HepG2 (cell line): Measurements from ENCODE around the gene UCK2. TPM values are rescaled to one million over a fixed set of nuclear protein-coding genes. Genes with fewer than 3 reads are reported as not detected.

Experiments
- ATAC-seq: fragments of 200-7000 bp; cut with Tn5 transposase; 3 replicates; pipeline ENCODE4 v1.9.1; 2020; ENCODE audit warnings: mild to moderate bottlenecking, moderate library complexity
- BruUV-seq: library from RNA; stranded (reverse); fragments of 400-500 nt; replicated peaks from 2 replicates; lab custom pipeline; 2021; lab: Mats Ljungman, UMichigan
- CTCF ChIA-PET: fragments of 300-600 bp; formaldehyde crosslinking; extraction: SDS; loops from one replicate; lab custom pipeline; 2021; ENCODE audit warnings: low total read pairs, inconsistent platforms, low intra/inter-chr PET ratio; lab: Yijun Ruan, JAX
- POLR2A ChIA-PET: fragments of 350-600 bp; sonication (Branson Sonifier 250); formaldehyde crosslinking; loops from one replicate; lab custom pipeline; 2020; ENCODE audit warnings: antibody characterized with exemption, inconsistent platforms; lab: Yijun Ruan, JAX
- DNase-seq: peaks from one replicate; pipeline ENCODE4 v3.0.0-alpha.2; 2015; ENCODE audit warnings: low spot score
- FAIRE-seq: peaks from 3 replicates; lab custom pipeline; 2011; peaks lifted over from hg19 to GRCh38; lab: Jason Lieb, UNC
- H2AFZ ChIP-seq: one replicate; pipeline ENCODE4 v1.6.1; 2011; ENCODE audit warnings: low read length, inconsistent platforms
- H3K27ac ChIP-seq: fragments of 300-600 bp; 3 replicates; pipeline ENCODE4 v1.8.0; 2011; ENCODE audit warnings: mixed run types, mild to moderate bottlenecking, mixed read lengths, low read length, inconsistent platforms; ENCODE audit not compliant: insufficient read depth; ENCODE audit errors: extremely low read length
- H3K27me3 ChIP-seq, 2 experiments: fragments of 200-600 bp in 1 of 2; 2 replicates in 1 of 2; 3 replicates in 1 of 2; pipeline versions ENCODE4 v1.6.0 to v1.8.0; 2011; ENCODE audit warnings: low read length in 2 of 2, mild to moderate bottlenecking in 2 of 2, moderate library complexity in 2 of 2, inconsistent platforms in 1 of 2; ENCODE audit not compliant: insufficient read depth in 2 of 2, control insufficient read depth in 1 of 2
- H3K36me3 ChIP-seq, 2 experiments: fragments of 200-600 bp in 1 of 2; replicated peaks in 1 of 2; 2 replicates in 1 of 2; 3 replicates in 1 of 2; pipeline versions ENCODE4 v1.5.1 to v1.8.0; 2011; ENCODE audit warnings: low read length in 2 of 2, inconsistent platforms in 1 of 2; ENCODE audit not compliant: insufficient read depth in 2 of 2, control insufficient read depth in 1 of 2
- H3K4me1 ChIP-seq: 2 replicates; pipeline ENCODE4 v1.5.1; 2012; ENCODE audit warnings: low read length, inconsistent platforms; ENCODE audit not compliant: insufficient read depth
- H3K4me2 ChIP-seq: 2 replicates; pipeline ENCODE4 v1.6.0; 2011; ENCODE audit warnings: low read depth, low read length, inconsistent platforms
- H3K4me3 ChIP-seq, 3 experiments: fragments of 200-600 bp in 1 of 3; sonication (generic), shearing (Covaris generic) in 1 of 3; replicated peaks in 1 of 3; 2 replicates each; pipeline ENCODE4 v1.5.1; 2011 to 2016; ENCODE audit warnings: low read length in 3 of 3, inconsistent platforms in 2 of 3, low read depth in 2 of 3, mild to moderate bottlenecking in 2 of 3, control low read depth in 1 of 3, mixed read lengths in 1 of 3; ENCODE audit not compliant: insufficient read depth in 1 of 3
- H3K79me2 ChIP-seq: one replicate; pipeline ENCODE4 v1.6.1; 2011; ENCODE audit warnings: low read length, inconsistent platforms; ENCODE audit not compliant: insufficient read depth
- H3K9ac ChIP-seq: 2 replicates; pipeline ENCODE4 v1.6.0; 2011; ENCODE audit warnings: mild to moderate bottlenecking, low read depth, low read length, inconsistent platforms; ENCODE audit not compliant: insufficient read depth
- H3K9me3 ChIP-seq: 2 replicates; pipeline ENCODE4 v1.5.1; 2012; ENCODE audit warnings: mild to moderate bottlenecking, low read length
- H4K20me1 ChIP-seq: 2 replicates; pipeline ENCODE4 v1.6.0; 2011; ENCODE audit warnings: inconsistent platforms, mild to moderate bottlenecking, low read length, moderate library complexity; ENCODE audit not compliant: insufficient read depth
- MIXL1 ChIP-seq: IDR thresholded peaks from 2 replicates; pipeline ENCODE4 v1.6.1; 2016
- NR2F2 ChIP-seq: IDR thresholded peaks from 2 replicates; pipeline ENCODE4 v1.6.1; 2012; ENCODE audit warnings: low read depth, inconsistent platforms, borderline replicate concordance
- NR2F6 ChIP-seq, 2 experiments: IDR thresholded peaks; 2 replicates each; pipeline ENCODE4 v1.6.1; 2016; ENCODE audit warnings: antibody characterized with exemption in 1 of 2, mild to moderate bottlenecking in 1 of 2
- ZBTB42 ChIP-seq: sonication (generic); formaldehyde crosslinking; IDR thresholded peaks from 2 replicates; pipeline ENCODE4 v1.5.0; 2020; ENCODE audit warnings: mild to moderate bottlenecking, missing genetic modification reagents
- ZNF121 ChIP-seq: sonication (generic); formaldehyde crosslinking; IDR thresholded peaks from 2 replicates; pipeline ENCODE4 v1.5.0; 2020; ENCODE audit warnings: mild to moderate bottlenecking, missing genetic modification reagents
- ZNF652 ChIP-seq: IDR thresholded peaks from 2 replicates; pipeline ENCODE4 v1.6.1; 2016; ENCODE audit warnings: low read depth, borderline replicate concordance
- ZSCAN20 ChIP-seq: sonication (generic); formaldehyde crosslinking; IDR thresholded peaks from 2 replicates; pipeline ENCODE4 v1.4.0; 2020; ENCODE audit warnings: missing genetic modification reagents, mild to moderate bottlenecking, borderline replicate concordance
- WGBS: methylation state at CpG from one replicate; pipeline ENCODE4 v1.1.6; 2017; ENCODE audit warnings: low lambda C conversion rate; 5-methylcytosine and 5-hydroxymethylcytosine counted together
- in situ Hi-C: cut with HindIII; loops from 2 replicates; pipeline ENCODE4 v1.10.0; 2017; ENCODE audit warnings: low pct_unique_long_range_greater_than_20kb; ENCODE audit not compliant: extremely low pct_ligation_motif_present
- intact Hi-C: fragments of 100-400 bp; cut with micrococcal nuclease; formaldehyde crosslinking; loops from one replicate; pipeline ENCODE4 v1.10.0; 2022; ENCODE audit not compliant: unreplicated experiment
- polyA plus RNA-seq, 8 experiments: library from polyadenylated mRNA; depleted of rRNA in 3 of 8; stranded (reverse) in 7 of 8; unstranded in 1 of 8; fragments of >200 nt; fragmentation: Illumina TruSeq in 4 of 8; extraction: Trizol in 4 of 8; gene quantifications; 2 replicates each; pipeline versions ENCODE4 v1.2.1 to v1.2.3, GENCODE V29; 2011 to 2016; ENCODE audit warnings: low read depth in 4 of 8, missing spikeins in 1 of 8, mixed read lengths in 1 of 8; ENCODE audit not compliant: insufficient read depth in 1 of 8
- total RNA-seq, 5 experiments: library from RNA; depleted of rRNA; stranded (reverse); fragments of >200 nt; fragmentation: Illumina TruSeq; extraction: Trizol; gene quantifications; 2 replicates each; pipeline ENCODE4 v1.2.3, GENCODE V29; 2016; ENCODE audit warnings: low read depth in 1 of 5
- TF ChIP-seq, protein P1 (sequence below): sonication (generic); formaldehyde crosslinking; IDR thresholded peaks from 2 replicates; pipeline ENCODE4 v1.4.0; 2020; ENCODE audit warnings: mild to moderate bottlenecking, low read depth, missing genetic modification reagents

Gene UCK2
- total and polyA plus RNA-seq, 2 of the 13 experiments (the other 11 are each of a cell fraction or from before 2014, with no cell fraction given), result 64.3 to 78.0 TPM

DNA sequence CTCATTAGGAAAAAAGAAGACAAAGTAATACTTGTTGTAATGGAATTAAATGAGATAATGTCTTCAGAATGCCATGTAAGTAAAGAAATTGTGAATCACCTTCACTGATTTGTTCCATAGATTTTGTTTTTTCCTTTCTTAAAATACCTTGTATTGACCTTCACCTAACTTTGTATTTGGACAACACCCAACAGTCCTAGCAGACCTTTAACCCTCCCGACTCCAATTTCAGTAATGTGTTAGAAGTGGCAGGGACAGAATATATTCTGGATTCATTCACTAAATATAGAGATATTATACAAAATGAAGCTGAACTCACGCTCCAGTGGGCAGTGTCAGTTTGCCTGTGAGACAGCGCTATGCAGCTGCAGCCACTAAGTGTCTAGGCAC is 57.9 kb downstream of the UCK2 start:
- H3K27ac ChIP-seq, result peak overlapping the region; percentile 73
- in situ Hi-C loops, result no loop called here
- H3K36me3 ChIP-seq, result peaks cover 3 to 4% of the 10 kb centered on the region in 2 experiments; a peak in 3 of 5 replicates
- ChIA-PET POLR2A (interaction anchor here (1.2 to 2.8 kb wide), 4 partner anchors 15 to 116 kb away, joined by 3 to 13 read pairs (median 8); no protein-coding TSS in a partner anchor), CTCF (no interaction called here)
- peak overlapping the region; percentile 68 for H3K4me2 ChIP-seq
- intact Hi-C loops, result loop anchor here (2.0 kb wide), 1 partner anchor 16 kb away; no protein-coding TSS in a partner anchor
- DNase-seq (no peak), ATAC-seq (peak; percentile 16), FAIRE-seq (no peak)
- BruUV-seq, result no TSS peak
- H3K4me1 ChIP-seq, result peaks cover 78% of the 10 kb centered on the region
- H2AFZ ChIP-seq, result no peak overlapping the region
- no peaks in the 10 kb centered on the region; the same call in 1 of the 2 replicates for H4K20me1 ChIP-seq
- H3K9ac ChIP-seq, result peak overlapping the region; percentile 47
- TF ChIP-seq, protein P1, sequence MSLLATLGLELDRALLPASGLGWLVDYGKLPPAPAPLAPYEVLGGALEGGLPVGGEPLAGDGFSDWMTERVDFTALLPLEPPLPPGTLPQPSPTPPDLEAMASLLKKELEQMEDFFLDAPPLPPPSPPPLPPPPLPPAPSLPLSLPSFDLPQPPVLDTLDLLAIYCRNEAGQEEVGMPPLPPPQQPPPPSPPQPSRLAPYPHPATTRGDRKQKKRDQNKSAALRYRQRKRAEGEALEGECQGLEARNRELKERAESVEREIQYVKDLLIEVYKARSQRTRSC, result no peak
- TF ChIP-seq NR2F6 (IDR thresholded peaks at IDR 0.05) (0 out of 2 replicates have a peak, but pooled peaks have one; percentile 34), NR2F6 (CRISPR knock-in tag; IDR thresholded peaks at IDR 0.05) (no peak), MIXL1 (0 out of 2 replicates have a peak, but pooled peaks have one; percentile 1), ZBTB42 (CRISPR knock-in tag) (no peak), NR2F2 (0 out of 2 replicates have a peak, but pooled peaks have one; percentile 7), ZNF652 (CRISPR knock-in tag) (peak; percentile 92)
- peak overlapping the region in 2 of 3 experiments; percentile 34; a peak in 3 of 6 replicates for H3K4me3 ChIP-seq
- no peaks in the 10 kb centered on the region for H3K27me3 ChIP-seq
- peaks cover 86% of the 10 kb centered on the region for H3K79me2 ChIP-seq
- WGBS, result 64% methylated on average over 3 of the region's 3 CpGs
- H3K9me3 ChIP-seq, result no peaks in the 10 kb centered on the region

DNA sequence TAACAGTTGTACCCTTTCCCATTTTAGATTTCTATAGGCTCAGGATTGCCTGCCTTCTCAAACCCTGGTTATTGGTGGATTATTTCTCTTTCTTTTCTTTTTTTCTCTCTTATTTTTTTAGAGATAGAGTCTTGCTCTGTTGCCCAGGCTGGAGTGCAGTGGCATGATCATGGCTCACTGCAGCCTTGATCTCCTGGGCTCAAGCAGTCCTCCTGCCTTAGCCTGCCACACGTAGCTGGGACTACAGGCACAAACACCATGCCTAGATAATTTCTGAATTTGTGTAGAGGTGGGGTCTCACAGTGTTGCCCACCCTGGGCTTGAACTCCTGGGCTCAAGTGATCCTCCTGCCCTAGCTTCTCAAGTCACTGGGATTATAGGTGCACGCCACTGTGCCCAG is 58.8 kb downstream of the UCK2 start:
- CTCF ChIA-PET, result no interaction called here
- POLR2A ChIA-PET, result no interaction called here
- peaks cover 6 to 12% of the 10 kb centered on the region in 2 experiments for H3K36me3 ChIP-seq
- H3K27ac ChIP-seq, result peak overlapping the region; percentile 73
- no peaks in the 10 kb centered on the region for H3K27me3 ChIP-seq
- H3K79me2 ChIP-seq, result peaks cover 80% of the 10 kb centered on the region
- H2AFZ ChIP-seq, result no peak overlapping the region
- TF ChIP-seq ZNF121 (CRISPR knock-in tag) (peak; percentile 66; the same call in 1 of the 2 replicates), ZSCAN20 (CRISPR knock-in tag) (no peak)
- H4K20me1 ChIP-seq, result no peaks in the 10 kb centered on the region; the same call in 1 of the 2 replicates
- H3K9me3 ChIP-seq, result no peaks in the 10 kb centered on the region
- H3K4me2 ChIP-seq, result no peak overlapping the region; the same call in 1 of the 2 replicates
- in situ Hi-C loops (no loop called here), intact Hi-C loops (no loop called here)
- no peak overlapping the region for H3K4me3 ChIP-seq
- 88% methylated on average over 2 of the region's 2 CpGs for WGBS
- H3K4me1 ChIP-seq, result peaks cover 72% of the 10 kb centered on the region
- H3K9ac ChIP-seq, result no peak overlapping the region
- DNase-seq, result no peak
- FAIRE-seq, result no peak
- ATAC-seq, result no peak
- no TSS peak for BruUV-seq
